ENCODE results near the gene KLRG1. TPM values are rescaled to one million over a fixed set of nuclear protein-coding genes. Genes with fewer than 3 reads are reported as not detected.
A peak's percentile ranks its signal among the peaks of the same experiment; 100 is the strongest.

Gene KLRG1
- total RNA-seq, 2 donors from 2014 or later = 0.36 to 4.5 TPM

DNA sequence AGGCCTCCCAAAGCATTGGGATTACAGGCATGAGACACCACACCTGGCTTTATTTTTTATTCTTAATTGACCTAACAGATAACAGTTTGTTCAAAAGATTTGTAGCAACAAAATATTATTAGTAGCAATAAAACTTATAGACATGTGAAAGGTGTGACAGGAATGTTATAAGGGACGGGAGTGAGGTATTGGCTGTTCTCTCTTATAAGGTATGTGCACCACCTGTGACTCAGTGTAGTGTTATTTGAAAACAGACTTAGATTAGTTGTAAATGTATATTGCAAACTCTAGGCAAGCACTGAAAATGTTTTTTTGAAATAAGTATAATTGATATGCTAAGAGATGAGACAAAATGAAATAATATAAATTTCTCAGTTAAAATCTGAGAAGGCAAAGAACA lies 57.8 kb downstream of the KLRG1 start:
- Histone ChIP-seq H3K4me1 (replicated peaks) (no peaks in the 10 kb centered on the region), H3K4me3 (no peak overlapping the region), H3K36me3 (no peaks in the 10 kb centered on the region), H3K9me3 (no peaks in the 10 kb centered on the region), H3K27me3 (replicated peaks; ENCODE audit: insufficient read depth) (no peaks in the 10 kb centered on the region), H3K27ac (no peak overlapping the region)
- 87% methylated on average over 1 of the region's 1 CpG for WGBS
- TF ChIP-seq POLR2AphosphoS5 (IDR thresholded peaks at IDR 0.05) = no peak
- TF ChIP-seq, protein P1, sequence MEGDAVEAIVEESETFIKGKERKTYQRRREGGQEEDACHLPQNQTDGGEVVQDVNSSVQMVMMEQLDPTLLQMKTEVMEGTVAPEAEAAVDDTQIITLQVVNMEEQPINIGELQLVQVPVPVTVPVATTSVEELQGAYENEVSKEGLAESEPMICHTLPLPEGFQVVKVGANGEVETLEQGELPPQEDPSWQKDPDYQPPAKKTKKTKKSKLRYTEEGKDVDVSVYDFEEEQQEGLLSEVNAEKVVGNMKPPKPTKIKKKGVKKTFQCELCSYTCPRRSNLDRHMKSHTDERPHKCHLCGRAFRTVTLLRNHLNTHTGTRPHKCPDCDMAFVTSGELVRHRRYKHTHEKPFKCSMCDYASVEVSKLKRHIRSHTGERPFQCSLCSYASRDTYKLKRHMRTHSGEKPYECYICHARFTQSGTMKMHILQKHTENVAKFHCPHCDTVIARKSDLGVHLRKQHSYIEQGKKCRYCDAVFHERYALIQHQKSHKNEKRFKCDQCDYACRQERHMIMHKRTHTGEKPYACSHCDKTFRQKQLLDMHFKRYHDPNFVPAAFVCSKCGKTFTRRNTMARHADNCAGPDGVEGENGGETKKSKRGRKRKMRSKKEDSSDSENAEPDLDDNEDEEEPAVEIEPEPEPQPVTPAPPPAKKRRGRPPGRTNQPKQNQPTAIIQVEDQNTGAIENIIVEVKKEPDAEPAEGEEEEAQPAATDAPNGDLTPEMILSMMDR (IDR thresholded peaks at IDR 0.05) = no peak
- TF ChIP-seq POLR2A (IDR thresholded peaks at IDR 0.05) = no peak
- no peak for DNase-seq (ENCODE audit: low spot score)
- intact Hi-C loops (cut with DNase I) = no loop called here

DNA sequence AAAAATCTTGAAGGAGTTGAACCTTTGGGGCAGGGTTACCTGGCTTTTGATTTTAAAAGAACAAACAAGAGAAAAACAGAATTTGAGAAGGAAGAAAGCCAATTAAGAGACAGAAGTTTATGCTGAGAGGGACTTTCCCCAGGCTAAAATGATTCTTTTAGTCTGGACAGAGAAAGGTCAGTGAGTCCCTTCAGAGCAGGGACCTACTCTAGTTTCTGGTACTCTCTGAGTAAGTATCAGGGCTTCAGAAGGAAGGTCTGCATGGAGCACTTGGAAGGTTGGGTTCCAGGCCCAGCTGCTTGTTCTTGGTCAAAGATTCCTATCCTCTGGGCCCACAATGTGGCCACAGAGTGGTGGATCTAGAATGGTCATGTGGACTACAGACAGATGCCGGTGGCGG lies 59.6 kb downstream of the KLRG1 start:
- 98% methylated on average over 2 of the region's 2 CpGs for WGBS
- TF ChIP-seq POLR2AphosphoS5 (IDR thresholded peaks at IDR 0.05) = no peak
- no peak for TF ChIP-seq POLR2A (IDR thresholded peaks at IDR 0.05)
- TF ChIP-seq, protein P1 (IDR thresholded peaks at IDR 0.05) = no peak
- H3K27me3 ChIP-seq (replicated peaks; ENCODE audit: insufficient read depth) = no peaks in the 10 kb centered on the region
- no peaks in the 10 kb centered on the region for H3K9me3 ChIP-seq
- H3K4me3 ChIP-seq = no peak overlapping the region
- no peaks in the 10 kb centered on the region for H3K36me3 ChIP-seq
- no peaks in the 10 kb centered on the region for H3K4me1 ChIP-seq (replicated peaks)
- no peak overlapping the region for H3K27ac ChIP-seq
- DNase-seq (ENCODE audit: low spot score) = no peak
- intact Hi-C loops (cut with DNase I) = no loop called here

DNA sequence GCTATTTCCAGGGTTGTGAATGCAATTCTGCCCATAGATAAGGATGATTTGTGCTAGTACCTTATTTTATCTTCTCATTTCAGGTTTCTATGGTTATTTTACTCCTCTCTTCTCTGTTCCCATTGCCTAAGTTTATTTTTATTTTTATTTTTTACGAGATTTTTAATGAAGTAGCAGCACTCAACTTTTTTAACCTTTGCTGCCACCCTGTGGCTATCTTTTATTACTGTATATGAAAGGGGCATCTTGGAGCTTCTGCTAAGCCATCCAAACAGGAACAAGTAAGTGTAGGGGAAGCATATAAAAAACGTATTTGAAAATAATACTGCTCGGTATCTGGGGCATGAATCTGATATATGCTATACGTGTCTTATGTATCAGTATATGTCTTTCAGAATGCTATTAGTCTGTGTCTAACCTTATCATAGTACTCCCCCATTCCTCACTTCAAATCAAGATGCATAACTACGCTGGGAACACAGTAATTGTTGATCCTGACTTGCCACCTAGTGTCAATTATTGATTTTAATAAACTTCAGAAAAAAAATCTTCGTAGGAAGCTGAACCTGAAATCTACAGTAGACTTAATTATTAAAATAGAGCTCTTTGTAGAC lies 60.3 kb downstream of the KLRG1 start:
- H3K27me3 ChIP-seq (replicated peaks; ENCODE audit: insufficient read depth) = no peaks in the 10 kb centered on the region
- intact Hi-C loops (cut with DNase I) = no loop called here
- no peak for TF ChIP-seq POLR2A (IDR thresholded peaks at IDR 0.05)
- TF ChIP-seq, protein P1 (IDR thresholded peaks at IDR 0.05) = peak in 3 of 4 experiments; percentile 37 to 51 (median 49)

DNA sequence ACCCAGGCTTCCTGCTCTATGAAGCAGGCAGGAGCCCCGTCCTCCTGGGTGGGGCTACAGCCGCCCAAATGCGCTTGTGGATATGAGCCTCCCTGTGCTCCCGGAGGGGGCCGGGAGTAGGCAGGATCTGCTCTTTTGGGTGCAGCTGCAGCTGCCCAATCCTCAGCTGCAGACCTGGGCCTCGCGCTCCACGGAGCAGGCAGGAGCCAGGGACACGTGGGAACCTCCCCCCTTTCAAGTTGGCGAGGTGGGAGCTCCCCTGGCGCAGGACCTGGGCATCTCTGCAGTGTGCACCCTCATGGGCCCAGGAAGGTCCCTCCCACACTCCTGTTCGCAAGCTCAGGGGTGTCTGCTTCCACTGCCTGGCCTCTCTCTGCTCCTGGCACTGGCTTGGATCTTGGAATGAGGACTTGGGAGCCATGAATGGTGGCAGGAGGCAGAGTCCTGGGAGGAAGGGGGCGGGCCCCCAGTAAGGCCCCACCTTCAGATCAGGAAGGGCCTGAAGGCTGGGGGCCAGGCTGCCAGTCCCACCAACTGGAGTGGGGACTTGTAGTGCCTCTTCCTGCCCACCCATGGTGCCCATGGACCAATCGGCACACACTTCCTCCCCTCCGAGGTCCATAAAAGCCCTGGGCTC lies 61.3 kb downstream of the KLRG1 start:
- WGBS = 84% methylated on average over 15 of the region's 15 CpGs

More for the DNA sequence above, 60.3 kb downstream of the KLRG1 start:
- H3K9me3 ChIP-seq = no peaks in the 10 kb centered on the region
- H3K27ac ChIP-seq = no peak overlapping the region
- 18% methylated on average over 6 of the region's 6 CpGs for WGBS
- H3K36me3 ChIP-seq = no peaks in the 10 kb centered on the region
- no peak for DNase-seq (ENCODE audit: low spot score)
- no peak overlapping the region for H3K4me3 ChIP-seq
- H3K4me1 ChIP-seq (replicated peaks) = no peaks in the 10 kb centered on the region

More for the DNA sequence above, 61.3 kb downstream of the KLRG1 start:
- Histone ChIP-seq H3K4me1 (replicated peaks) (no peaks in the 10 kb centered on the region), H3K9me3 (no peaks in the 10 kb centered on the region), H3K4me3 (no peak overlapping the region), H3K27me3 (replicated peaks; ENCODE audit: insufficient read depth) (no peaks in the 10 kb centered on the region), H3K36me3 (no peaks in the 10 kb centered on the region), H3K27ac (no peak overlapping the region)
- no peak for DNase-seq (ENCODE audit: low spot score)
- intact Hi-C loops (cut with DNase I) = no loop called here
- TF ChIP-seq, protein P1 (IDR thresholded peaks at IDR 0.05) = no peak
- TF ChIP-seq POLR2AphosphoS5 (IDR thresholded peaks at IDR 0.05) (no peak), POLR2A (IDR thresholded peaks at IDR 0.05) (no peak)
